Chondrocyte (in vitro differentiated cells): ENCODE data around the gene ITGA2B. TPM values are rescaled to one million over a fixed set of nuclear protein-coding genes. Genes with fewer than 3 reads are reported as not detected.

Experiments
- DNase-seq: peaks from one replicate; pipeline ENCODE4 v3.0.0; 2021; ENCODE audit warnings: mixed read lengths, low spot score
- H3K27ac Mint-ChIP-seq: one replicate; pipeline ENCODE4 v1.8.0; 2021; ENCODE audit warnings: mild to moderate bottlenecking, moderate library complexity, mixed read lengths; ENCODE audit not compliant: unreplicated experiment
- H3K27me3 Mint-ChIP-seq: 2 replicates; pipeline ENCODE4 v1.8.0; 2021; ENCODE audit warnings: low read depth, mixed read lengths
- H3K36me3 Mint-ChIP-seq: 2 replicates; pipeline ENCODE4 v1.8.0; 2021; ENCODE audit warnings: low read depth, mixed read lengths
- H3K4me1 Mint-ChIP-seq: 2 replicates; pipeline ENCODE4 v1.8.0; 2021; ENCODE audit warnings: low read depth, mild to moderate bottlenecking, mixed read lengths
- H3K4me3 Mint-ChIP-seq: one replicate; pipeline ENCODE4 v1.8.0; 2021; ENCODE audit warnings: mild to moderate bottlenecking, moderate library complexity, mixed read lengths; ENCODE audit not compliant: unreplicated experiment
- H3K9me3 Mint-ChIP-seq: 2 replicates; pipeline ENCODE4 v1.8.0; 2021; ENCODE audit warnings: low read depth, mixed read lengths
- total RNA-seq: library from RNA; stranded (reverse); gene quantifications from 3 replicates; pipeline ENCODE4 v1.2.1, GENCODE V29; 2021
- TF ChIP-seq, protein P1 (sequence below): fragments of 200-600 bp; sonication (generic); IDR thresholded peaks from 2 replicates; pipeline ENCODE4 v1.5.0; 2021; ENCODE audit warnings: antibody characterized with exemption, mild to moderate bottlenecking, moderate library complexity

Gene ITGA2B
- total RNA-seq, 1 donor from 2014 or later, result 2.2 TPM

DNA sequence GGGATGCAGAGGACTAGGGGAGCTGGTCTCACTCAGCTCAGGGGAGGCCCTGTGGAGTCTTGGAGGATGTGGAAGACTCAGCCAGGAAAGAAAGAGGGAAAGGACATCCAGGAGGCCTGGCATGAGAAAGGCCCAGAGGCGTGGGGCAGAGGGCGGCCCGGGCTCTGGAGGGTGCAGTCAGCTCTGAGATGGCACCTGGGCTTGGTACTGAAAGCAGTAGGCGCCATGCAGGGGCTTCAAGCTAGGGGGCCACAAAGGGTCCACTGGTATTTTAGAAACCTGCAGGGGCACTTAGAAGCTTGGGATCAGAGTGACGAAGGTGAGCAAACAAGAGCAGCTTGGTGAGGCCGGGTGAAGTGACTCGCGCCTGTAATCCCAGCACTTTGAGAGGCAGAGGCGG lies 31.4 kb downstream of the ITGA2B start:
- no peak for DNase-seq
- Mint-ChIP-seq H3K4me3 (no peak overlapping the region), H3K9me3 (no peaks in the 10 kb centered on the region), H3K27ac (no peak overlapping the region), H3K4me1 (peaks cover 18% of the 10 kb centered on the region), H3K27me3 (no peaks in the 10 kb centered on the region), H3K36me3 (no peaks in the 10 kb centered on the region)
- TF ChIP-seq, protein P1, sequence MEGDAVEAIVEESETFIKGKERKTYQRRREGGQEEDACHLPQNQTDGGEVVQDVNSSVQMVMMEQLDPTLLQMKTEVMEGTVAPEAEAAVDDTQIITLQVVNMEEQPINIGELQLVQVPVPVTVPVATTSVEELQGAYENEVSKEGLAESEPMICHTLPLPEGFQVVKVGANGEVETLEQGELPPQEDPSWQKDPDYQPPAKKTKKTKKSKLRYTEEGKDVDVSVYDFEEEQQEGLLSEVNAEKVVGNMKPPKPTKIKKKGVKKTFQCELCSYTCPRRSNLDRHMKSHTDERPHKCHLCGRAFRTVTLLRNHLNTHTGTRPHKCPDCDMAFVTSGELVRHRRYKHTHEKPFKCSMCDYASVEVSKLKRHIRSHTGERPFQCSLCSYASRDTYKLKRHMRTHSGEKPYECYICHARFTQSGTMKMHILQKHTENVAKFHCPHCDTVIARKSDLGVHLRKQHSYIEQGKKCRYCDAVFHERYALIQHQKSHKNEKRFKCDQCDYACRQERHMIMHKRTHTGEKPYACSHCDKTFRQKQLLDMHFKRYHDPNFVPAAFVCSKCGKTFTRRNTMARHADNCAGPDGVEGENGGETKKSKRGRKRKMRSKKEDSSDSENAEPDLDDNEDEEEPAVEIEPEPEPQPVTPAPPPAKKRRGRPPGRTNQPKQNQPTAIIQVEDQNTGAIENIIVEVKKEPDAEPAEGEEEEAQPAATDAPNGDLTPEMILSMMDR, result no peak

DNA sequence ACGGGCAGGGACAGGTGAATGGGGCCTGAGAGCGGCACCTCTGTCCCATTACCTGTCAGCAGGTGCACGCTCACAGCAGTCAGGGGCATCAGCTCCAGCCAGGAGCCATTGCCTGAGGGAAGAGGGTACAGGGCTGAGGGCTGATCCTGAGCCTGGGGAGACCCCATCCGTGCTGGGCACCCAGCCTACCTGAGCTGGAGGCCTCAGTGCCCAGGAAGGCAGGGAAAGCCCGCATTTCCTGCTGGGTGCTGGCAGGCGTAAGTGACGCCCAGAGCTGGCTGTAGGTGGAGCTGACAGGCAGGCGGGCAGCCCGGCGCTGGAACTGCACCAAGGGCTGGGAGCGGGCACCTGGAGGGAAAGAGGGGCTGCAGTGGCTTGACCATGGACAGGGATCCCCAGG lies 33.2 kb downstream of the ITGA2B start:
- TF ChIP-seq, protein P1, result no peak
- Mint-ChIP-seq H3K9me3 (no peaks in the 10 kb centered on the region), H3K36me3 (peaks cover 5% of the 10 kb centered on the region)

DNA sequence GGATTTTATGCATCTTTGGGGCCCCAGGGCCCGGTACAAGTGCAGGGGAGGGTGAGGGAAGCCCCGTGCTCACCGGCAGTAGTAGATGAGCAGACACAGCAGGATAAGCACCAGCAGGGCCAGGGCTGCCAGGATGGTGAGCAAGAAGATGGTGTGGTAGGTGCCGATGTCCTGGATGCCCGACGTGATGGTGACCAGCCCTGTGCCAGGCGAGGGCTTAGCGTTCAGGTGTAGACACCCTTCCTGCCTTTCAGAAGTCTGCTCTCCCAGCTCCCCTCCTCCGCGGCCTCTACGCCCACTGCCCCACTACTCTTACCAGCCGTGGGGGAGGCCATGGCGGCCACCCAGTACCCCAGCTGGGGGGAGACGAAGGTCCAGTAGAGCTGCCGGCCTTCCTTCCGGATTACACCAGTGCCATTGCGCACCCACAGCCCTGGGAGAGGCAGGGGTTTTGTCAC lies 33.8 kb downstream of the ITGA2B start:
- Mint-ChIP-seq H3K4me1 (peaks cover 4% of the 10 kb centered on the region), H3K27me3 (no peaks in the 10 kb centered on the region), H3K27ac (no peak overlapping the region), H3K36me3 (peaks cover 5% of the 10 kb centered on the region), H3K4me3 (no peak overlapping the region), H3K9me3 (no peaks in the 10 kb centered on the region)
- DNase-seq, result peak; percentile 84
- TF ChIP-seq, protein P1, result no peak

More for the DNA sequence above, 33.2 kb downstream of the ITGA2B start:
- peak; percentile 87 for DNase-seq
- Mint-ChIP-seq H3K27ac (no peak overlapping the region), H3K4me3 (no peak overlapping the region), H3K4me1 (peaks cover 10% of the 10 kb centered on the region), H3K27me3 (no peaks in the 10 kb centered on the region)

DNA sequence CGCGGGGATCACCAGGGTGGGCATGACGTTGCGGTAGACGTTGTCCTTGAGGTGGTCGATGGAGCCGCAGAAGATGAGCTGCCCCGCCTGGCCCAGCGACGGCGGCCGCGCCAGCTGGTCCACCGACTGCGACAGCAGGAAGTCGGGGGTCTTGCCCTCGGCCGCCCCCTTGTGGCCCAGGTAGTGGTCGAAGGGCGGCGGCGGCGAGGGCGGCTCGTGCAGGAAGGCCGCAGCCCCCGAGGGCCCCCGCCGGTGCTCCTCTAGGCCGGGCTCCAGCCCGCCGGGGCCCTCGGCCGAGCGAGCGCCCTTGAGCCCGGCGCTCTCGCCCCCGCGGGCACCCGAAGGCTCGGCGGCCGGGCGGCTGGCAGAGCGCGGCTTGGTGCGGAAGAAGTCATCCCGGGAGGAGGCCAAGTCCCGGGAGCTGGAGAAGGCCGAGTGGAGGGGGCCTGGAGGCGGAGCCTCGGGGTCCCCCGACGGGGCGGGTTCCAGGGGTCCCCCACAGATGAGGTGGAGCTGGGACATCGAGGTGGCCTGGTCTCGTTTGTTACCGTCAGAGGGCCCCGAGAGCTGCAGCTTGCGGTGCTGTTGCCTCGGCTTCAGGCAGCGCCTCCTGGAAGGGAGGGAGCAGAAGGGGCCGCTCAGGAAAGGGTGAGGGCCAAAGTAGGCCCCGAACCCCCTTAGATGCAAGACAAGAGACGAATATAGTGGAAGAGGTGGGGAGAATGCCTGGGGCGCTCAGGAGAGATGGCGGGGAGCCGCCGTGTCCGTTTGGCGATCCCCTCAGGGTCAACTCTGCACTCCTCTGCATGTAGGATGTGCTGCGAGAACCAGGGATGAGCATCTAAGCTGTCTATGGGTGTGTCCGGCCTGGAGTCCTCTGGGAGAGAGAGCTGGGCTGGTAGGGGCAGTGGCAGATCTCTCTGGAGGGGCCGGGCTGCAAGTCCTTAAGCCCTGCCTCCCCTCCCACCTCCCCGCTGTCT lies 34.6 kb downstream of the ITGA2B start:
- Mint-ChIP-seq H3K27ac (no peak overlapping the region), H3K9me3 (no peaks in the 10 kb centered on the region), H3K4me1 (no peaks in the 10 kb centered on the region), H3K4me3 (peak overlapping the region; percentile 16), H3K27me3 (no peaks in the 10 kb centered on the region), H3K36me3 (peaks cover 5% of the 10 kb centered on the region)
- no peak for DNase-seq
- TF ChIP-seq, protein P1, result peak; percentile 69

DNA sequence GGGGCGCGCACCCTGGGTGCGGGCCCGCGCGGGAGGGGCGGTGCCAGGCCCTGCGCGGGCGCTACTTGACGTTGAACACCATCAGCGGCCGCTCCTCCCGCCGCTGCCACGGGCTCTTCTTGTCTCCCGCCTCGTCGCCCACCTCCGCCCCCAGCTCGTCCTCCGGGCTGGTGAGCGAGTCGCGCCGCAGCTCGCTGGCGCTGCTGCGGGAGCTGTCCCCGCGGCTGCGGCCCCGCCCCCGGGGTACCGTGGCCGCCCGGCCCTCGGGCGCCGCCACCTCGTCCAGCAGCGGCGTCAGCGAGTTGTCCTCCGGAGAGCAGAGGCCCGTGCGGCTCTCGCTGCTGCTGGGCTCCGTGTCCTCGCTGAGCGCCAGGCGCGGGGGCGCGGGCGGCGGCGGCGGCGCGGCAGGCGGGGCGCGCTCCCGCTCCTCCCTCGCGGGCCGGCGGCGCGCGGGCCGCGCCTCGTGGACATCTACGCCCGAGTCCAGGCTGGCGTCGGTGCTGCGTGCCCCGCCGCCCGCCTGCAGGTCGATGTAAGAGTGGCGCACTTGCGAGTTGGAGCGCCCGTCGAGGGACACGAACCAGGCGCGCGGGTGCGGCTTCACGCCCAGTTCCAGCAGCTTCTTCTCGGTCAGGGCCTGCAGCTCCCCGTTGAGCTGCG lies 35.6 kb downstream of the ITGA2B start:
- DNase-seq, result no peak
- Mint-ChIP-seq H3K27me3 (no peaks in the 10 kb centered on the region), H3K36me3 (peaks cover 5% of the 10 kb centered on the region), H3K4me1 (no peaks in the 10 kb centered on the region), H3K9me3 (no peaks in the 10 kb centered on the region), H3K4me3 (no peak overlapping the region), H3K27ac (no peak overlapping the region)
- TF ChIP-seq, protein P1, result no peak
